ENCODE measurements around the gene MZT1. TPM values are rescaled to one million over a fixed set of nuclear protein-coding genes. Genes with fewer than 3 reads are reported as not detected.

Gene MZT1
- total and polyA plus RNA-seq, 2 donors (not counting 1 experiment from before 2014, with no cell fraction given) = 10.8 to 12.9 TPM

GRCh38 chr13:72760189-72760588 lies 32.8 kb upstream of the MZT1 start:
- Histone ChIP-seq H3K4me3 (replicated peaks in 1 of 4; ENCODE audit: control extremely low read depth in 1 of 4, insufficient read depth in 1 of 4, low read depth in 3 of 4, low read length in 4 of 4) (no peak overlapping the region), H3K4me1 (ENCODE audit: control insufficient read depth, extremely low read depth, insufficient read depth, low read length) (no peaks in the 10 kb centered on the region), H3K9ac (ENCODE audit: insufficient read depth, low read length) (no peak overlapping the region), H3K79me2 (ENCODE audit: control insufficient read depth, insufficient read depth, low read length) (no peaks in the 10 kb centered on the region), H3K4me2 (ENCODE audit: extremely low read depth, insufficient read depth, low read length) (no peak overlapping the region), H3K36me3 (ENCODE audit: control insufficient read depth, insufficient read depth, low read length) (peaks cover 12% of the 10 kb centered on the region), H3K9me3 (ENCODE audit: control insufficient read depth, insufficient read depth, low read depth, low read length) (no peaks in the 10 kb centered on the region), H4K20me1 (ENCODE audit: control insufficient read depth, extremely low read depth, insufficient read depth, low read length) (no peaks in the 10 kb centered on the region), H2AFZ (ENCODE audit: low read length) (no peak overlapping the region), H3K27me3 (ENCODE audit: control insufficient read depth, insufficient read depth, low read length) (no peaks in the 10 kb centered on the region), H3K27ac (ENCODE audit: insufficient read depth, low read length) (no peak overlapping the region)
- no peak for DNase-seq (ENCODE audit: low read depth in 2 of 2)
- no peak for TF ChIP-seq EZH2 (IDR thresholded peaks at IDR 0.05; ENCODE audit: low read length, missing control alignments)
- no peak for TF ChIP-seq CTCF (conservative IDR thresholded peaks at IDR 0.05 in 1 of 2, IDR thresholded peaks at IDR 0.05 in 1 of 2; ENCODE audit: low read depth in 1 of 2, low read length in 2 of 2)

DNA sequence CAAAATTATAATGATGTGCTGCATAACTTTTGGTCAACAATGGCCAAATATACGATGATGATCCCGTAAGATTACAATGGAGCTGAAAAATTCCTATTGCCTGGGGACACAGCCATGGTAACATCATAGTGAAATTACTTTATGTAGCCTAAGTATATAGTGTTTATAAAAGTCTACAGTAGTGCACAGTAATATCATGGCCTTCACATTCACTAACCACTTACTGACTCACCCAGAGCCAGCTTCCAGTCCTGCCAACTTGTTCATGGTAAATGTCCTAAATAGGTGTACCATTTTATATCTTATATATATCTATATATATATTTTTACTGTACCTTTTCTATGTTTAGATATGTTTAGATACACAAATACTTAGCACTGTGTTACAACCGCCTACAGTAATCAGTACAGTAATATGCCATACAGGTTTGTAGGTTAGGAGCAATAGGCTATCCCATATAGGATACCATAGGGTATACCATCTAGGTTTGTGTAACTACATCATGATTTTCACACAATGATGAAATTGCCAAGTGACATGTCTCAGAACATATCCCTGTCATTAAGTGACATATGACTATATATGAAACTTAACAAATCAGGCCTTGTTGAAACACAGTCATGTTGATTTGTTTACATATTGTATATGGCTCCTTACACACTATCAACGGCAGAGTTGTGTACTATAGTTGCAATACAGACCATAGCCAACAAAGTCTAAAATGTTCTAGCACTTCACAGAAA lies 30.5 kb upstream of the MZT1 start:
- peaks cover 10% of the 10 kb centered on the region for H3K36me3 ChIP-seq (ENCODE audit: control insufficient read depth, insufficient read depth, low read length)
- DNase-seq (ENCODE audit: low read depth in 2 of 2) = peak in 1 of 2 donors; percentile 10
- no peaks in the 10 kb centered on the region for H3K4me1 ChIP-seq (ENCODE audit: control insufficient read depth, extremely low read depth, insufficient read depth, low read length)
- H3K4me2 ChIP-seq (ENCODE audit: extremely low read depth, insufficient read depth, low read length) = no peak overlapping the region
- no peaks in the 10 kb centered on the region for H4K20me1 ChIP-seq (ENCODE audit: control insufficient read depth, extremely low read depth, insufficient read depth, low read length)
- H3K27me3 ChIP-seq (ENCODE audit: control insufficient read depth, insufficient read depth, low read length) = no peaks in the 10 kb centered on the region
- no peak overlapping the region for H3K9ac ChIP-seq (ENCODE audit: insufficient read depth, low read length)
- no peaks in the 10 kb centered on the region for H3K79me2 ChIP-seq (ENCODE audit: control insufficient read depth, insufficient read depth, low read length)
- no peaks in the 10 kb centered on the region for H3K9me3 ChIP-seq (ENCODE audit: control insufficient read depth, insufficient read depth, low read depth, low read length)
- no peak overlapping the region for H2AFZ ChIP-seq (ENCODE audit: low read length)
- H3K4me3 ChIP-seq (replicated peaks in 1 of 4; ENCODE audit: control extremely low read depth in 1 of 4, insufficient read depth in 1 of 4, low read depth in 3 of 4, low read length in 4 of 4) = no peak overlapping the region
- H3K27ac ChIP-seq (ENCODE audit: insufficient read depth, low read length) = no peak overlapping the region
- TF ChIP-seq CTCF (conservative IDR thresholded peaks at IDR 0.05 in 1 of 2, IDR thresholded peaks at IDR 0.05 in 1 of 2; ENCODE audit: low read depth in 1 of 2, low read length in 2 of 2) (no peak), EZH2 (IDR thresholded peaks at IDR 0.05; ENCODE audit: low read length, missing control alignments) (no peak)

DNA sequence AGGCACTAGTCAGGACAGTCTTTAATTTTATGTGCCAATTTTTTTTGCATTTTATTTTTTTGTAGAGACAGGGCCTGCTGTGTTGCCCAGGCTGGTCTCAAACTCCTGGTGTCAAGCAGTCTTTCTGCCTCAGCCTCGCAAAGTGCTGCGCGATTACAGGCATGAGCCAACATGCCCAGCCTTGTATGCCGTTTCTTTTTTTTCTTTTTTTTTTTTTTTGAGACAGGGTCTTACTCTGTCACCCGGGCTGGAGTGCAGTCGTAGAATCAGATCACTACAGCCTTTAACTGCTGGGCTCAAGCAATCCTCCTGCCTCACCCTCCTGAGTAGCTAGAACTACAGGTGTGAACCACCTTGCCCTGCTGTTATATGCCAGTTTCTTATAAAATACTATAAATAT lies 26.7 kb upstream of the MZT1 start:
- Histone ChIP-seq H2AFZ (ENCODE audit: low read length) (no peak overlapping the region), H3K36me3 (ENCODE audit: control insufficient read depth, insufficient read depth, low read length) (peaks cover 9% of the 10 kb centered on the region), H3K4me2 (ENCODE audit: extremely low read depth, insufficient read depth, low read length) (no peak overlapping the region), H4K20me1 (ENCODE audit: control insufficient read depth, extremely low read depth, insufficient read depth, low read length) (no peaks in the 10 kb centered on the region), H3K79me2 (ENCODE audit: control insufficient read depth, insufficient read depth, low read length) (no peaks in the 10 kb centered on the region), H3K4me1 (ENCODE audit: control insufficient read depth, extremely low read depth, insufficient read depth, low read length) (no peaks in the 10 kb centered on the region), H3K27me3 (ENCODE audit: control insufficient read depth, insufficient read depth, low read length) (no peaks in the 10 kb centered on the region), H3K9ac (ENCODE audit: insufficient read depth, low read length) (no peak overlapping the region), H3K27ac (ENCODE audit: insufficient read depth, low read length) (no peak overlapping the region), H3K9me3 (ENCODE audit: control insufficient read depth, insufficient read depth, low read depth, low read length) (no peaks in the 10 kb centered on the region), H3K4me3 (replicated peaks in 1 of 4; ENCODE audit: control extremely low read depth in 1 of 4, insufficient read depth in 1 of 4, low read depth in 3 of 4, low read length in 4 of 4) (no peak overlapping the region)
- DNase-seq (ENCODE audit: low read depth in 2 of 2) = no peak
- TF ChIP-seq CTCF (conservative IDR thresholded peaks at IDR 0.05 in 1 of 2, IDR thresholded peaks at IDR 0.05 in 1 of 2; ENCODE audit: low read depth in 1 of 2, low read length in 2 of 2) = no peak
- TF ChIP-seq EZH2 (IDR thresholded peaks at IDR 0.05; ENCODE audit: low read length, missing control alignments) = no peak

Measured in fibroblast of lung (primary cell).